ENCODE data around the gene MAP3K7. TPM values are rescaled to one million over a fixed set of nuclear protein-coding genes. Genes with fewer than 3 reads are reported as not detected.

The MAP3K7 gene
- total RNA-seq, 4 donors from 2014 or later = 22.2 to 41.4 (median 28.1) TPM

GRCh38 chr6:90483956-90484355 is 102.9 kb downstream of the MAP3K7 start:
- TF ChIP-seq, protein P1, sequence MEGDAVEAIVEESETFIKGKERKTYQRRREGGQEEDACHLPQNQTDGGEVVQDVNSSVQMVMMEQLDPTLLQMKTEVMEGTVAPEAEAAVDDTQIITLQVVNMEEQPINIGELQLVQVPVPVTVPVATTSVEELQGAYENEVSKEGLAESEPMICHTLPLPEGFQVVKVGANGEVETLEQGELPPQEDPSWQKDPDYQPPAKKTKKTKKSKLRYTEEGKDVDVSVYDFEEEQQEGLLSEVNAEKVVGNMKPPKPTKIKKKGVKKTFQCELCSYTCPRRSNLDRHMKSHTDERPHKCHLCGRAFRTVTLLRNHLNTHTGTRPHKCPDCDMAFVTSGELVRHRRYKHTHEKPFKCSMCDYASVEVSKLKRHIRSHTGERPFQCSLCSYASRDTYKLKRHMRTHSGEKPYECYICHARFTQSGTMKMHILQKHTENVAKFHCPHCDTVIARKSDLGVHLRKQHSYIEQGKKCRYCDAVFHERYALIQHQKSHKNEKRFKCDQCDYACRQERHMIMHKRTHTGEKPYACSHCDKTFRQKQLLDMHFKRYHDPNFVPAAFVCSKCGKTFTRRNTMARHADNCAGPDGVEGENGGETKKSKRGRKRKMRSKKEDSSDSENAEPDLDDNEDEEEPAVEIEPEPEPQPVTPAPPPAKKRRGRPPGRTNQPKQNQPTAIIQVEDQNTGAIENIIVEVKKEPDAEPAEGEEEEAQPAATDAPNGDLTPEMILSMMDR (IDR thresholded peaks at IDR 0.05; ENCODE audit: low read depth) = no peak

- TF ChIP-seq, protein P1 (IDR thresholded peaks at IDR 0.05; ENCODE audit: low read depth) = no peak
These were observed 103.6 kb downstream of the MAP3K7 start for GRCh38 chr6:90483116-90483839.

GRCh38 chr6:90480666-90481065 is 106.2 kb downstream of the MAP3K7 start:
- TF ChIP-seq, protein P1 (IDR thresholded peaks at IDR 0.05; ENCODE audit: low read depth) = no peak

DNA sequence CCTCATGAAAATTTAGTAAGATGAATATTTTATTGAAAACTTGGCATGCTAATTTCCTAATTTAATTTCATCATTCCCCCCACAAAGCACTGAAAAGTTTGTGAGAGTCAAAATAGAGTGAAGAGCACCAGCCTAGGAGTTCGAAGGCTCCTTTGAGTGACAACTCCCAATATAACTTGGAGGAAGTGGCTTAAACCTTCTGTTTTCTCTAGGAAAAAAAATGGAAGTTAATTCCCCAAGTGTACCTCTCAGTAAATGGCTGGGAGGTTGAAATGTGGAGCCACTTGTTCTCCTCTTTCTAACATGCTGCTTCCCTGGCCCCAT is 107.3 kb downstream of the MAP3K7 start:
- TF ChIP-seq, protein P1 (IDR thresholded peaks at IDR 0.05; ENCODE audit: low read depth) = no peak

GRCh38 chr6:90478789-90479602 is 107.9 kb downstream of the MAP3K7 start:
- TF ChIP-seq, protein P1 (IDR thresholded peaks at IDR 0.05; ENCODE audit: low read depth) = no peak

GRCh38 chr6:90478278-90478677 is 108.6 kb downstream of the MAP3K7 start:
- TF ChIP-seq, protein P1 (IDR thresholded peaks at IDR 0.05; ENCODE audit: low read depth) = no peak

DNA sequence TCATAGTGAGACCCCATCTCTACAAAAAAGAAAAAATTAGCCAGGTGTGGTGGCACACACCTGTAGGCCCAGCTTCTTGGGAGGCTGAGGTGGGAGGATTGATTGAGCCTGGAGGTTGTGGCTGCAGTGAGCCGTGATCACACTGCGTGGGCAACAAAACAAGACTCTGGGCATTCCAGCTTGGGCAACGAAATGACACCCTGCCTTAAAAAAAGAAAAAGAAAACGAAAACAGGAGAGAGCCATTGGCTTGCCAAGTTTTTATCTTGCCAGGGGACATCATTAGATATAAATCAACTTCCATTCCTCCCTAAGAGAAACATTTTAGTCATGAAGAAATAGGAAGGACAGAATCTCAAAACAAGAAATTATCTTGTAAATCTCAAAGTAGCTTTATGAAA is 109.5 kb downstream of the MAP3K7 start:
- TF ChIP-seq, protein P1 (IDR thresholded peaks at IDR 0.05; ENCODE audit: low read depth) = no peak

All from subcutaneous adipose tissue (tissue), 4 donors.